ENCODE results near the gene ATG9B. TPM values are rescaled to one million over a fixed set of nuclear protein-coding genes. Genes with fewer than 3 reads are reported as not detected.

The ATG9B gene
- 1 to 10 TPM; 2.0 to 3.3 (median 2.5) TPM for polyA plus RNA-seq (ENCODE audit: insufficient read length in 4 of 4)

DNA sequence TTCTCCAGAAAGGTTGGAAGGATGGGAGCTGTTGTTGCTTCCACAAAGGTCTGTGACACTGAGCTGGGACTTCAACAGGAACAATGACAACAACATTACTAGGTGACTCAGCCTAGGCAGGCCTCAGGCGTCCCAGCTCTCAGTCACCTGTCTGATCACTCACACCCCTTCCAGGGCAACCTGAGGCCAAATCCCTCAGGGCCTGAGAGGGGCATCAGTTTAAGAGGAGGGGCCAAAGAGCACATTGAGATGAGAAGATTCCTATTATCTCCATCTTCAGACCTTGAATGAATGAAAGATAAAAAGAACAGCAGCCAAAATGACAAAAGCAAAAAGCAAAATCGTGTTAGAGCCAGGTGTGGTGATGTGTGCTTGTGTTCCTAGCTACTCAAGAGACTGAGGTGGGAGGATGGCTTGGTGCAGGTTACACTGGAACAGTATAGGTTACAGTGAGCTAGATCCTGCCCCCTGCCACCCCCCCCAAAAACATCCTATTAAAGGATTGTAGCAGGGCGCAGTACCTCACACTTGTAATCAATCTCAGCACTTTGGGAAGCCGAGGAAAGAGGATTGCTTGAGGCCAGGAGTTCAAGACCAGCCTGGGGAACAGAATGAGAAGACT is at the start of gene ATG9B:
ATG9B (minus strand) TSS at position 60 of the 622 bp plus-strand sequence. CDS start 71 bp downstream, outside the sequence.
- no peak for DNase-seq (ENCODE audit: low read depth in 4 of 4, low spot score in 2 of 4)

- no peak for DNase-seq (ENCODE audit: low read depth in 4 of 4, low spot score in 2 of 4)
Measured at GRCh38 chr7:151073990-151074389, 49.7 kb upstream of the ATG9B start.

DNA sequence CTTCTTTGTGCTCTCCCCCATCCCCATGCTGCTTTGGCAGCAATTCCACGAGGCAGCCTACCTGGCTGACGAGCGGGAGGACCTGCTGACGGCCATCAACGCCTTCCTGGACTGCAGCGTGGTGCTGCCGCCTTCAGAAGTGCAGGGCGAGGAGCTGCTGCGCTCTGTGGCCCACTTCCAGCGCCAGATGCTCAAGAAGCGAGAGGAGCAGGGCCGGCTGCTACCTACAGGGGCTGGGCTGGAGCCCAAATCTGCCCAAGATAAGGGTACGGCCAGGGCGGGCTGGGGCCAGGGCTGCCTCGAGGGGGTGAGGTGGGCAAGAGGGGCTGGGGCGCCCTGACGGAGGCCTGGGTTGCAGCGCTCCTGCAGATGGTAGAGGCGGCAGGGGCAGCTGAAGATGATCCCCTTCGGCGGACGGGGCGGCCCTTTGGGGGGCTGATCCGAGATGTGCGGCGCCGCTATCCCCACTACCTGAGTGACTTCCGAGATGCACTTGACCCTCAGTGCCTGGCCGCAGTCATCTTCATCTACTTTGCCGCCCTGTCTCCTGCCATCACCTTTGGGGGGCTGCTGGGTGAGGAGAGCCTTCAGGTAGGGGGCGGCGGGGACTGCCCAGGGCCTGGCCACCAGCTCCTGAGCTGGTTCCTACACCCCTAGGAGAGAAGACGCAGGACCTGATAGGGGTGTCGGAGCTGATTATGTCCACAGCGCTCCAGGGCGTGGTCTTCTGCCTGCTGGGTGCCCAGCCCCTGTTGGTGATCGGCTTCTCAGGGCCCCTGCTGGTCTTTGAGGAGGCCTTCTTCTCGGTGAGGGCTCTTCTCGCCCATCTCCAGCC is 47.0 kb upstream of the ATG9B start:
- DNase-seq (ENCODE audit: low read depth in 4 of 4, low spot score in 2 of 4): no peak

- DNase-seq (ENCODE audit: low read depth in 4 of 4, low spot score in 2 of 4): no peak
Measured at GRCh38 chr7:151070574-151070960, 46.3 kb upstream of the ATG9B start.

GRCh38 chr7:151069841-151070573 is 45.7 kb upstream of the ATG9B start:
- DNase-seq (ENCODE audit: low read depth in 4 of 4, low spot score in 2 of 4): no peak

DNA sequence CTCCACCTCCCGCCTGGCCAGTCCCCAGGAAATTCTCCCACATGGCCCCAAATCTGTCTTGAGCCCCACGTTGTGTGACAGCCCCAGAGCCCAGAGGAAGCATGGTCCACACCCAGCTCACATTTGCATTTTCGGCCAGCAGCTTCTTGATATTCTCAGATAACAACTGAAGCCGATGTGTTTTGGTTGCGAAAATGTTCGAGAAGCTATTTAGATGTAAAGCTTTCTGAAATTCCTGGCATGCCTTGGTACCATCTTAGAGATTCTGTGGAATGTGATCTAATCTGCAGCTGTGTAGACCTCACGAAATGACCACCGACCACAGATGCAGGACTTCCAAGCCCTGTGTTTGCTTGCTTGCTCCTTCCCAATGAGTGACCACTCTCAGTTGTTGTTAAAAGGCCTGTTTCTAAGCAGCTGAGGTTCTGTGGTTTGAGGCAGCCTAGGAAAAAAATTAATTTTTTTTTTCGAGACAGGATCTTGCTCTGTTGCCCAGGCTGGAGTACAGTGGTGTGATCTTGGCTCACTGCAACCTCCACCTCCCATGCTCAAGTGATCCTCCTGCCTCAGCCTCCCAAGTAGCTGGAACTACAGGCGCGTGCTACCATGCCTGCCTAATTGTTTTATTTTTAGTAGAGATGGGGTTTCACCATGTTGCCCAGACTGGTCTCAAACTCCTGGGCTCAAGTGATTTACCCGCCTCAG is 43.9 kb upstream of the ATG9B start:
- no peak for DNase-seq (ENCODE audit: low read depth in 4 of 4, low spot score in 2 of 4)

GRCh38 chr7:151066273-151066974 is 42.1 kb upstream of the ATG9B start:
- DNase-seq (ENCODE audit: low read depth in 4 of 4, low spot score in 2 of 4): no peak

DNA sequence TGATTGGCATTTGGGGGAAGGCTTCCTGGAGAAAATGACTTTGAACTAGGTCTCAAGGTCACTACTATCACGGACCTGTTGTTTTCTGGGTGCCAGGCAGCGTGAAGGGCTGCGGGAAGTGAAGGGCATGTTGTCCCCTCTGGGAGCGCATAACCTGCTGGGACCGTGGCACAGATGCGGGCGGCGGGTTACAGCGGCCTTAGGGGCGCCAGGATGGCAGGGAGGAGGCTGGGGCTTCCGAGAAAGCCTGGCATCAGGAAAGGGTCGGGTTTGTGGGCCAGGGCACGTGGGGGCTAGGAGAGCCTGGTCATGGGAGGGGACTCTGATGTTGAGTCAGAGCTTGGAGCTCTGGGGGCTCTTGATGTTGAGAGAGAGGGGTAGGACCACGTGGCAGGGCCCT is 41.2 kb upstream of the ATG9B start:
- DNase-seq (ENCODE audit: low read depth in 4 of 4, low spot score in 2 of 4): no peak

DNA sequence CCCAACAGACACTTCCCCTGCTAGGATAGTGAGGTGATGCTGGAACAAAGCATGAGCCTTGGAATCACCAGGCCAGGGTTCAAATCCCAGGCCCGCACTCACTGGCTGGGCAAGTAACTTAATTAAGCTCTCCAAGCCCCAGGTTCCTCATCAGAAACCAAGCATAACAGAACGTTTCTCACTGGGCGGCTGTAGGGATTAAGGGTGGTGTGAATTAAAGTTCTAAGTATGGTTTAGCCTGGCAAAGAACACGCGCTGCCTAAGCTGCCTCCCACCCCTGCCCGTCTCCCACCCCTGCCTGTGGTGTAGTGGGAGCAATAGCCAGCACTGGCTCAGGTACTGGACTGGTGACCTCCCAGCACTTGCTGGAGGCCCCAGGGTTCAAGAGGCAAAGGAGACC is 40.7 kb upstream of the ATG9B start:
- no peak for DNase-seq (ENCODE audit: low read depth in 4 of 4, low spot score in 2 of 4)

DNA sequence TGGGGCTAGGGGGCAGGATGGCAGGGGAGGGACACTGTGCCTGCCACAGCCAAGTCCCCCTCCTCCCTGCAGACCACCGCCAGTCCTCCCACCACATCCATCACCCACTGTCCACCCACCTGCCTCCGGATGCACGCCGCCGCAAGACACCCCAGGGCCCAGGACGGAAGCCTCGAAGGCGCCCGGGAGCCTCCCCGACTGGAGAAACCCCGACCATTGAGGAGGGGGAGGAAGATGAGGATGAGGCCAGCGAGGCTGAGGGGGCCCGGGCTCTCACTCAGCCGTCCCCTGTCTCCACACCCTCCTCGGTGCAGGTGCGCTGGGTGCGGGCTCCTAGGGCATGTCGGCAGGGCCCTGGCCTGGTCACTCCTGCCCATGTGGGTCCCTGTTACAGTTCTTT is 40.2 kb upstream of the ATG9B start:
- DNase-seq (ENCODE audit: low read depth in 4 of 4, low spot score in 2 of 4): no peak

DNA sequence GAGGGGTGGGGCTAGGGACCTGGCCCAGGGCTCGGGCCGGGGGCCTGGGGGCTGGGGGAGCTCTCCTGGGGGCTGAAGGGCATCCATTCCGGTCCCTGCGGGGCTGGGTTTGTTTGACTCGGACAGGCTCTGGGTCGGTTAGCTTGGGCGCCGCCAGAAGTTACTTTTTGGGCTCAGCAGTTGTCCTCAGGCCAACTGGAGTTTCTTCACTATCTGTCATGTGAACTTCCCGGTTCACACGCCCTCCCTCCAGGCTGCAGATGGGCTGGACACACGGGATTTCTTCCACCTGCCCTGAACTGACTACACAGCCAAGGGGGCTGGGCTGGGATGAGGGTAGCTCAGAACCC is 38.9 kb upstream of the ATG9B start:
- no peak for DNase-seq (ENCODE audit: low read depth in 4 of 4, low spot score in 2 of 4)

- peak in 1 of 4 donors; percentile 71 for DNase-seq (ENCODE audit: low read depth in 4 of 4, low spot score in 2 of 4)
Measured at GRCh38 chr7:151062399-151063211, 38.3 kb upstream of the ATG9B start.

DNA sequence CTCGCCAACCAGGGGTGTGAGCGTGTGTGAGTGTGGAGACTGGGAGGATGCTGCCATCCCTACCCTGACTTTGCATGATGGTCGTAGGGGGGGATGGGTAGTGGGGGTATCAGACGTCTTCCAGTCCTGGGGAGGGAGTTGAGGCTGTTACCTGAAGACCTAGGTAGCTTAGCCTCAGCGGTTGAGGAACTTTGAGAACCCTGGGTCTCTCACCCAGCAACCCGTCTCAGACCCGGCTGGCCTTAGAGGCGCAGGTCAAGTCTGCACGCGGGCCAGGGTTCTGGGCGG is 37.8 kb upstream of the ATG9B start:
- no peak for DNase-seq (ENCODE audit: low read depth in 4 of 4, low spot score in 2 of 4)

GRCh38 chr7:151061213-151062110 is 37.2 kb upstream of the ATG9B start:
- DNase-seq (ENCODE audit: low read depth in 4 of 4, low spot score in 2 of 4): no peak

- DNase-seq (ENCODE audit: low read depth in 4 of 4, low spot score in 2 of 4): no peak
Measured at GRCh38 chr7:151060416-151061212, 36.3 kb upstream of the ATG9B start.

DNA sequence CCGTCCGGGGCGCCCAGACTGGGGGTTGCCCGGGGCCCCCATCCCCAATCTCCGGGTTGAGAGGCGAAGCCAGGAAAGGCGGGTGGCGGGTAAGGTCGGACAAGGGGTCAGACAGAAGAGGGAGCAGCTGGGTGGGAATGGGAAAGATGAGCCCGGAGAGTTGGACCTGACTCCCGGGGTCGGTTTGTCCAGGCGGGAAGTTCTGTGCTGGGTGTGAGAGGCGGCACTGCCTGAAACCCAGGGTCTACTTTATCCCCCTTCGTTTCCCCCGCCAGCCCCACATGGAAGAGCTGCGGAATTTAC is 35.8 kb upstream of the ATG9B start:
- no peak for DNase-seq (ENCODE audit: low read depth in 4 of 4, low spot score in 2 of 4)

DNA sequence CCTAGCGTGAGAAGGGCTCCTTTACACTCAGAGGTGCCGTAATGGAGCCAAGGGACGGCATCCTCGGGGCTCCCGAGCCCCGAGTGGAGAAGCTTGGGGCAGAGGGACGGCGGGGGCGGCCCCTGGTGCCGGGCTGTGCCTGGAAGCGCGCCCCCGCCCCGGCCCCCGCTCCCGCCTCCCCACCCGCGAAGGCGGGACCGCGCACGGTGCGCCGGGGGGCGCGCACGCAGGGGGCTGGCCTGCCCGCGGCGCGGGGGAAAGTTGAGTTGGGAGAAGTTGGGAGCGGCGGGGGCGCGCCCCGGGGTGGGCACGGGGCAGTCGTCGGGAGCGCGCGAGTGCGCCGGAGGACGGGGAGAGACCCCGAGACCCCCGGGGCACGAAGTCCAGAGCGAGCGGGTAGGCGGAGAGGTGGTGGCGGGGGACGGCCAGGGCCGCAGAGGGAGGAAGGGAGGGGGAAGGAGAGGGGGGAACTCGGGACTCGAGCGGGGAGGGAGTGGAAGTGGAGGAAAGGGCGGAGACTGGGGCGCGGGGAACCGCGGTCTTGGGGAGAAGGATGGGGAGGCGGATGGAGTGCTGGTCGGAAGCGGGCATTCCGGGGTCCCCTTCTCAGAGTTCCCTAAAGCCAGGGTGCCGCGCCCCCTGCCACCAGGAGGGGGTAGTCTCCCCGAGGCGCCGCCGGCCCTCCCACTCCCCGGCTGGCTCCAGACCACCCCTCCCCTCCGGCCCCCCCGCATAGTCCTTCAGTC is 35.2 kb upstream of the ATG9B start, which contains the start of gene SLC4A2:
SLC4A2 (plus strand) TSS at position 223 of the 746 bp plus-strand sequence. CDS start 2,399 bp downstream, outside the sequence.
- no peak for DNase-seq (ENCODE audit: low read depth in 4 of 4, low spot score in 2 of 4)

Data from left renal cortex interstitium (tissue), 4 donors.